Keratinocyte (primary cell): Measurements from ENCODE around the gene GPC5.

ENCODE experiments used
- EZH2 ChIP-seq: IDR thresholded peaks from one replicate; pipeline ENCODE4 v1.6.1; 2012; ENCODE audit warnings: inconsistent platforms, mild to moderate bottlenecking, low read length, moderate library complexity
- TF ChIP-seq, protein P1 (sequence below), 3 experiments: IDR thresholded peaks in 1 of 3; conservative IDR thresholded peaks in 1 of 3; optimal IDR thresholded peaks in 1 of 3; 2 replicates in 2 of 3; 3 replicates in 1 of 3; pipeline versions ENCODE3 to v1.5.1; 2011; ENCODE audit warnings: low read length in 3 of 3, mild to moderate bottlenecking in 3 of 3, moderate library complexity in 2 of 3, control low read depth in 1 of 3, inconsistent platforms in 1 of 3; ENCODE audit not compliant: insufficient read depth in 2 of 3; ENCODE audit errors: extremely low read depth in 1 of 3

- TF ChIP-seq, protein P1, sequence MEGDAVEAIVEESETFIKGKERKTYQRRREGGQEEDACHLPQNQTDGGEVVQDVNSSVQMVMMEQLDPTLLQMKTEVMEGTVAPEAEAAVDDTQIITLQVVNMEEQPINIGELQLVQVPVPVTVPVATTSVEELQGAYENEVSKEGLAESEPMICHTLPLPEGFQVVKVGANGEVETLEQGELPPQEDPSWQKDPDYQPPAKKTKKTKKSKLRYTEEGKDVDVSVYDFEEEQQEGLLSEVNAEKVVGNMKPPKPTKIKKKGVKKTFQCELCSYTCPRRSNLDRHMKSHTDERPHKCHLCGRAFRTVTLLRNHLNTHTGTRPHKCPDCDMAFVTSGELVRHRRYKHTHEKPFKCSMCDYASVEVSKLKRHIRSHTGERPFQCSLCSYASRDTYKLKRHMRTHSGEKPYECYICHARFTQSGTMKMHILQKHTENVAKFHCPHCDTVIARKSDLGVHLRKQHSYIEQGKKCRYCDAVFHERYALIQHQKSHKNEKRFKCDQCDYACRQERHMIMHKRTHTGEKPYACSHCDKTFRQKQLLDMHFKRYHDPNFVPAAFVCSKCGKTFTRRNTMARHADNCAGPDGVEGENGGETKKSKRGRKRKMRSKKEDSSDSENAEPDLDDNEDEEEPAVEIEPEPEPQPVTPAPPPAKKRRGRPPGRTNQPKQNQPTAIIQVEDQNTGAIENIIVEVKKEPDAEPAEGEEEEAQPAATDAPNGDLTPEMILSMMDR (optimal IDR thresholded peaks at IDR 0.05 in 1 of 3, IDR thresholded peaks at IDR 0.05 in 1 of 3, conservative IDR thresholded peaks at IDR 0.05 in 1 of 3; ENCODE audit: extremely low read depth in 1 of 3, insufficient read depth in 2 of 3, low read length in 3 of 3): no peak
- no peak for TF ChIP-seq EZH2
Measured at GRCh38 chr13:91836553-91836952, 438.1 kb downstream of the GPC5 start.
